Right ventricle myocardium superior (tissue), 1 donor: ENCODE measurements around the gene EHMT2. TPM values are rescaled to one million over a fixed set of nuclear protein-coding genes. Genes with fewer than 3 reads are reported as not detected.
"Not testable (repeated sequence)": the region's sequence is repeated elsewhere in the genome, so short reads cannot be mapped to it uniquely, and the experiment has no call there.

Source experiments
- ATAC-seq: fragments of 200-7000 bp; cut with Tn5 transposase; one replicate; pipeline ENCODE4 v1.9.1; 2020; ENCODE audit warnings: mild to moderate bottlenecking; ENCODE audit not compliant: poor library complexity
- DNase-seq: peaks from one replicate; pipeline ENCODE4 v3.0.0-alpha.2; 2020
- intact Hi-C: fragments of 100-400 bp; cut with DNase I; formaldehyde crosslinking; loops from one replicate; pipeline ENCODE4 v1.11.2; 2022
- total RNA-seq: library from RNA; stranded (reverse); fragmentation: NEBNext Ultra II Directional; extraction: Animal tissue kit (Norgen Biotek cat#: 25700); gene quantifications from one replicate; pipeline ENCODE4 v1.2.1, GENCODE V29; 2021
- donor health status: DM: no; HTN: yes; CAD: no; lungs with severe emphysema.

Gene EHMT2
- total RNA-seq, 1 donor from 2014 or later = 15.5 TPM

GRCh38 chr6:31877651-31878161 lies 19.8 kb downstream of the EHMT2 start:
- no peak for DNase-seq
- intact Hi-C loops = no loop called here
- peak; percentile 43 for ATAC-seq

- no peak for DNase-seq
- intact Hi-C loops = no loop called here
- peak; percentile 30 for ATAC-seq
Measured at GRCh38 chr6:31877125-31877650, 20.3 kb downstream of the EHMT2 start.

- intact Hi-C loops = no loop called here
- ATAC-seq (no peak), DNase-seq (no peak)
Measured at GRCh38 chr6:31876357-31876756, 21.1 kb downstream of the EHMT2 start.

- no peak for ATAC-seq
- intact Hi-C loops = no loop called here
- no peak for DNase-seq
Measured at GRCh38 chr6:31875877-31876276, 21.6 kb downstream of the EHMT2 start.

DNA sequence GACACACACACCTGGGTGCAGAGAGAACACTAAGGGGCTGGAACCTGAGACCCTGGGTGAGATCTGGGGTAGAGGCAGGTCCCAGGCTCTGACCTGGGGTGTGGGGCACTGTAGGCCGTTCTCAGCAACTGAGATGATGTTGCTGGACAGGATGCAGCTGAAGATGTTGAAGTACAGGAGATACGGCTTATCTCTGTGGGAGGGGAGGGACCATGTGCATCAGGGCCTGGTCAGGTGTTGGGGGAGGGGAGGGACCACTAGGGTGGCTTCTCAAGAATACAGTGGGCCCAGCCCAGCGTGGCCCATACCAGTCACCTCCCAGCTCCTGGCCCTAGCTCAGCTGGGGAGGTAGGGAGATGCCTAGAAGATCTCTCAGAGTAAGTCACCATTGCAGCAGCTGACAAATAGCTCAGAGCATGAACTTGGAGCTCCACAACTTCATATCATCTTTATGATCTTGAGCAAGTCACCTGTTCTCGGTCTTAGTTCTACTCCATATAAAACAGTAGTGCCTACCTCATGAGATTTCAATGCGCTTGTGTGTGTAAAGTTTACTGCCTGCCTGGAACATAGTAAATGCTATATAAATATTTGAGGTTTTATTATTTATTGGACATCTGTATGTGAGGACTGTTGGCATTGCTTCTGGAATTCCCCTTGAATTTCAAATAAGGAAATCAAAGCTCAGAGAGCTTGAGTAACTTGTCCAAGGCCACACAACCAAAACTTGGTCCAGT lies 22.5 kb downstream of the EHMT2 start:
- ATAC-seq = no peak
- no peak for DNase-seq
- intact Hi-C loops = no loop called here

- no peak for DNase-seq
- ATAC-seq = no peak
- intact Hi-C loops = no loop called here
Measured at GRCh38 chr6:31874084-31874670, 23.3 kb downstream of the EHMT2 start.

GRCh38 chr6:31871046-31871659 lies 26.3 kb downstream of the EHMT2 start:
- DNase-seq (no peak), ATAC-seq (no peak)
- intact Hi-C loops = no loop called here

- no peak for ATAC-seq
- no peak for DNase-seq
- intact Hi-C loops = no loop called here
Measured at GRCh38 chr6:31870385-31870921, 27.0 kb downstream of the EHMT2 start.

DNA sequence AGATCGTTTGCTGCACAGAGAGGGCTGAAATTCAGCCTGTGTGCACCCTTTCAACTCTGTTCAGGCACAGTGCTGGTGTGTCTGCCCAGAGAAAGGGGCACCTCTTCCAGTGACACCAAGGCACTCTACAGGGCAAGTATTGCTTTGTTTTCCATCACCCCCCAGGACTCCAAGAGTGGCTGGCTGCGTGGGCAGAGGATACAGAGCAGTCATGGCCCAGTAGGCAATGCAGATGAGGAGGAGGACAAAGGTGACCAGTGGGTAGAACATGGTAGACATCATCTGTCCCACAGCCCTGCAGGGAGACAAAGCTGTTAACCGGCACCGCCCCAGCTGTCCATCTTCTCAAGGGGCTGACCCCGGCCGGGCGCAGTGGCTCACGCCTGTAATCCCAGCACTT lies 28.2 kb downstream of the EHMT2 start:
- DNase-seq (no peak), ATAC-seq (no peak)
- intact Hi-C loops = no loop called here

DNA sequence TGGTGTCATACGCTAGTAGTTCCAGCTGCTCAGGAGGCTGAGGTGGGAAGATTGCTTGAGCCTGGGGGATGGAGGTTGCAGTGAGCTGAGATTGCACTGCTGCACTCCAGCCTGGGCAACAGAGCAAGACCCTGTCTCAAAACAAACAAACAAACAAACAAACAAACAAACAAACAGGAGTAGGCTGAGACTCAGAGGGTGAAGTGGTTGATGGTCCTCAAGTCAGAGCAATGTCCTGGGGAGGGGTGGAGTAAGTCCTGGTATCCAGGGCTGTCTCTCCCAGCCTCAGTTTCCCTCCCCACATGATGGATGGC lies 28.9 kb downstream of the EHMT2 start:
- ATAC-seq, DNase-seq, intact Hi-C loops: not testable (repeated sequence)

GRCh38 chr6:31865205-31866118 lies 32.0 kb downstream of the EHMT2 start:
- DNase-seq (no peak), ATAC-seq (no peak)
- intact Hi-C loops = no loop called here

DNA sequence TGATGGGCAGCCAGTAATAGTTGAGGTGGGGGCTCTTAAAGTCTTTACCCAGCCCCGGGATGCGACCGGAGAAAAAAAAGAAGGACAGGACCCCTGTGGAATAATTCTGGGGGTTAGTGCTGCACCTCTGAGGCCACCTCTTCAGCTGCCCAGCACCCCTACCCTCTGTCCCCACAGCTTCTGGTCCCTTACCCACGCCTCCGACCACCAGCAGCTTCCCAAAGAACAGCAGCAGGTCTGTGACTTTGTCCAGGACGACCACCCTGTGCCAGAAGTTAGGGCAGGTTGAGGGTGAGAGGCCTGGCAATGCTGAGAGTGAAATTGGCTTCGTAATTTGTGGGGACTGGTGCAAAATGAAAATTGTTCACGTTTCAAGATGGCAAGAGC lies 32.7 kb downstream of the EHMT2 start:
- ATAC-seq = no peak
- intact Hi-C loops = no loop called here
- no peak for DNase-seq

DNA sequence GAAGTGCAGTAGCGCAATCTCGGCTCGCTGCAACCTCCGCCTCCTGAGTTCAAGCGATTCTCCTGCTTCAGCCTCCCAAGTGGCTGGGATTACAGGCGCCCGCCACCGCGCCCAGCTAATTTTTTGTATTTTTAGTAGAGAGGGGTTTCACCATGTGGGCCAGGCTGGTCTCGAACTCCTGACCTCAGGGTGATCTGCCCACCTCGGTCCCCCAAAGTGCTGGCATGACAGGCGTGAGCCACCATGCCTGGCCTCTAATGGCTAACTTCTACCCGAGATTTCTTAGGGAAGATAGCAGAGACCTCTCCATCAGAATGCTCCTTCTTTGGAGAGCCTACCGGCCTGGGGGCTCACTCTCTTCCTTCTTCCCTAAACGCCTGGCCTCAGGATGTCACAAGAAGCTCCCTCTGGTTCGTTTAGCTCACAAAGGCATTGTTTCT lies 33.4 kb downstream of the EHMT2 start:
- intact Hi-C loops, ATAC-seq, DNase-seq: not testable (repeated sequence)

GRCh38 chr6:31862344-31863235 lies 34.9 kb downstream of the EHMT2 start, which contains the start of gene NEU1:
NEU1 (minus strand) TSS chr6:31862821; CDS start chr6:31862776, 45 bp downstream.
- intact Hi-C loops = no loop called here
- ATAC-seq (peak; percentile 99), DNase-seq (peak; percentile 100)

DNA sequence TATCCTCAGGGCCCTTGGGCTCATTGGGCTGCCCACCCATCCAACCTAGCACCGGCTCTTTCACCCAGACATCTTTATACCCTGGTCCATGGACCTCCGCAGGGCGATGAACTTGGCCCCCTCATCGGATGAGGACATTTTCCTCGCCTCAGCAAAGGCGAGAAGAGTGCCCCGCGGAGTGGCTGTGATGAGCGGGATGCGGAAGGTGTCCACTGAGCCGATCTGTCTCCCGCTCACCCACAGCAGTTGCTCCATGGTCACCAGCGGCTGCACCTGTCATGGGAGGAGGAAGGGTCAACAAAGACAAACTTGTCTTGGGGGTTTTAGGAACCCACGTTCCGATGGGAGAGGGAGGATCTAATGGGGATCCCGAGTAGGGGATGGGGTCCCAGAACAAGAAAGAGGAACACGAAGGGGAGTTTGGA lies 35.6 kb downstream of the EHMT2 start:
- no peak for ATAC-seq
- peak; percentile 24 for DNase-seq
- intact Hi-C loops = no loop called here

GRCh38 chr6:31861150-31861549 lies 36.3 kb downstream of the EHMT2 start:
- ATAC-seq (no peak), DNase-seq (peak; percentile 37)
- intact Hi-C loops = no loop called here

GRCh38 chr6:31860349-31860748 lies 37.1 kb downstream of the EHMT2 start:
- intact Hi-C loops = no loop called here
- peak; percentile 23 for DNase-seq
- ATAC-seq = no peak
